GM19193 (cell line): ENCODE data around the gene FRMD4A.

Experiments used
- POLR2A ChIP-seq: IDR thresholded peaks from 4 replicates; pipeline ENCODE4 v1.6.1; 2011; ENCODE audit not compliant: insufficient read depth, insufficient read length; ENCODE audit errors: extremely low read depth

The FRMD4A gene

GRCh38 chr10:14063531-14064285, 267.0 kb downstream of the FRMD4A start:
- TF ChIP-seq POLR2A: no peak

GRCh38 chr10:14062528-14063260, 268.0 kb downstream of the FRMD4A start:
- TF ChIP-seq POLR2A: no peak

GRCh38 chr10:14060320-14061070, 270.2 kb downstream of the FRMD4A start:
- TF ChIP-seq POLR2A: no peak

GRCh38 chr10:14056610-14057332, 274.0 kb downstream of the FRMD4A start:
- no peak for TF ChIP-seq POLR2A

GRCh38 chr10:14052931-14053330, 277.8 kb downstream of the FRMD4A start:
- no peak for TF ChIP-seq POLR2A

GRCh38 chr10:14050598-14050997, 280.1 kb downstream of the FRMD4A start:
- no peak for TF ChIP-seq POLR2A

- TF ChIP-seq POLR2A: no peak
Observed at GRCh38 chr10:14048930-14049613, 281.7 kb downstream of the FRMD4A start.

- TF ChIP-seq POLR2A: no peak
Observed at GRCh38 chr10:14047431-14047830, 283.3 kb downstream of the FRMD4A start.

GRCh38 chr10:14040787-14041631, 289.7 kb downstream of the FRMD4A start:
- TF ChIP-seq POLR2A: no peak

- TF ChIP-seq POLR2A: no peak
Observed at GRCh38 chr10:14039968-14040668, 290.6 kb downstream of the FRMD4A start.

- TF ChIP-seq POLR2A: no peak
Observed at GRCh38 chr10:14036233-14036632, 294.5 kb downstream of the FRMD4A start.

- TF ChIP-seq POLR2A: no peak
Observed at GRCh38 chr10:14035506-14035905, 295.2 kb downstream of the FRMD4A start.
